Neural cell (in vitro differentiated cells): ENCODE measurements around the gene SLAMF6. TPM values are rescaled to one million over a fixed set of nuclear protein-coding genes. Genes with fewer than 3 reads are reported as not detected.

Source experiments
- H2AFZ ChIP-seq: fragments of 200-600, 300-800 bp; sonication (generic), shearing (Covaris generic); 2 replicates; pipeline ENCODE4 v1.6.0; 2014; ENCODE audit warnings: low read depth, mild to moderate bottlenecking, antibody characterized with exemption, low read length, moderate library complexity
- H3F3A ChIP-seq: fragments of 200-600 bp; shearing (Covaris generic); 2 replicates; pipeline ENCODE4 v1.6.1; 2016; ENCODE audit warnings: mild to moderate bottlenecking, moderate library complexity, mixed read lengths, antibody characterized with exemption, low read length; ENCODE audit not compliant: insufficient read depth, poor library complexity, severe bottlenecking
- H3K27ac ChIP-seq: fragments of 200-600, 300-800 bp; sonication (generic), shearing (Covaris generic); 2 replicates; pipeline ENCODE4 v1.5.1; 2014; ENCODE audit warnings: mild to moderate bottlenecking, low read length, moderate library complexity
- H3K27me3 ChIP-seq: fragments of 300-800, 200-600 bp; sonication (generic), shearing (Covaris generic); 2 replicates; pipeline ENCODE4 v1.6.0; 2014; ENCODE audit warnings: mild to moderate bottlenecking, low read depth, low read length, moderate library complexity; ENCODE audit not compliant: insufficient read depth
- H3K36me3 ChIP-seq: fragments of 300-800, 200-600 bp; sonication (generic), shearing (Covaris generic); 2 replicates; pipeline ENCODE4 v1.5.1; 2014; ENCODE audit warnings: mild to moderate bottlenecking, antibody characterized with exemption, low read length, moderate library complexity; ENCODE audit not compliant: insufficient read depth
- H3K4me2 ChIP-seq: fragments of 300-800, 200-600 bp; sonication (generic), shearing (Covaris generic); 2 replicates; pipeline ENCODE4 v1.6.0; 2014; ENCODE audit warnings: mild to moderate bottlenecking, low read length
- H3K4me3 ChIP-seq: fragments of 300-800, 200-600 bp; sonication (generic), shearing (Covaris generic); 2 replicates; pipeline ENCODE4 v1.5.1; 2014; ENCODE audit warnings: mild to moderate bottlenecking, low read length, moderate library complexity
- H3K79me2 ChIP-seq: fragments of 200-600 bp; shearing (Covaris generic); replicated peaks from 2 replicates; pipeline ENCODE4 v1.6.0; 2014; ENCODE audit warnings: mild to moderate bottlenecking, low read length, moderate library complexity; ENCODE audit not compliant: insufficient read depth
- H3K9ac ChIP-seq: fragments of 300-800, 200-600 bp; sonication (generic), shearing (Covaris generic); 2 replicates; pipeline ENCODE4 v1.6.1; 2016; ENCODE audit warnings: mild to moderate bottlenecking, low read length, mixed read lengths
- H3K9me2 ChIP-seq: fragments of 200-600 bp; shearing (Covaris generic); 2 replicates; pipeline ENCODE4 v1.6.1; 2016; ENCODE audit warnings: mild to moderate bottlenecking, low read length, mixed read lengths; ENCODE audit not compliant: insufficient read depth
- H3K9me3 ChIP-seq: fragments of 200-600, 300-800 bp; sonication (generic), shearing (Covaris generic); 2 replicates; pipeline ENCODE4 v1.6.1; 2016; ENCODE audit warnings: mild to moderate bottlenecking, mixed run types, low read length, moderate library complexity, mixed read lengths
- H4K20me1 ChIP-seq: fragments of 200-600 bp; shearing (Covaris generic); 2 replicates; pipeline ENCODE4 v1.6.1; 2016; ENCODE audit warnings: mild to moderate bottlenecking, mixed run types; ENCODE audit not compliant: insufficient read depth
- EP300 ChIP-seq: fragments of 450-650 bp; conservative IDR thresholded peaks from 2 replicates; pipeline ENCODE4 v1.6.1; 2014; ENCODE audit warnings: antibody characterized with exemption, mild to moderate bottlenecking, moderate library complexity; ENCODE audit not compliant: poor library complexity, severe bottlenecking
- EZH2 ChIP-seq: fragments of 200-600, 300-800 bp; shearing (Covaris generic), sonication (generic); IDR thresholded peaks from 2 replicates; pipeline ENCODE4 v1.6.1; 2014; ENCODE audit warnings: antibody characterized with exemption, low read length, borderline replicate concordance, mild to moderate bottlenecking; ENCODE audit not compliant: insufficient read depth, poor library complexity, severe bottlenecking
- MXI1 ChIP-seq: fragments of 450-650 bp; conservative IDR thresholded peaks from 2 replicates; pipeline ENCODE4 v1.6.1; 2014; ENCODE audit warnings: antibody characterized with exemption, mild to moderate bottlenecking; ENCODE audit not compliant: poor library complexity, severe bottlenecking
- POLR2AphosphoS5 ChIP-seq: IDR thresholded peaks from 2 replicates; pipeline ENCODE4 v1.6.1; 2012
- RAD21 ChIP-seq: fragments of 450-650 bp; conservative IDR thresholded peaks from 2 replicates; pipeline ENCODE4 v1.6.1; 2014; ENCODE audit warnings: antibody characterized with exemption, mild to moderate bottlenecking, moderate library complexity
- SMC3 ChIP-seq: fragments of 450-650 bp; conservative IDR thresholded peaks from 2 replicates; pipeline ENCODE4 v1.6.1; 2014; ENCODE audit warnings: antibody characterized with exemption, mild to moderate bottlenecking, moderate library complexity; ENCODE audit not compliant: poor library complexity
- TAF1 ChIP-seq: IDR thresholded peaks from 2 replicates; pipeline ENCODE4 v1.6.1; 2012; ENCODE audit warnings: low read depth
- polyA plus RNA-seq: library from polyadenylated mRNA; depleted of rRNA; stranded (reverse); fragments of >200 nt; gene quantifications from 2 replicates; pipeline ENCODE4 v1.2.3, GENCODE V29; 2014
- TF ChIP-seq, protein P1 (sequence below): IDR thresholded peaks from 2 replicates; pipeline ENCODE4 v1.6.1; 2012; ENCODE audit warnings: borderline replicate concordance
- TF ChIP-seq, protein P2 (sequence below): fragments of 450-650 bp; IDR thresholded peaks from 2 replicates; pipeline ENCODE4 v1.5.1; 2014; ENCODE audit warnings: antibody characterized with exemption, mild to moderate bottlenecking, moderate library complexity; ENCODE audit not compliant: poor library complexity, severe bottlenecking

Gene SLAMF6
- polyA plus RNA-seq, 1 donor from 2014 or later, result not detected

DNA sequence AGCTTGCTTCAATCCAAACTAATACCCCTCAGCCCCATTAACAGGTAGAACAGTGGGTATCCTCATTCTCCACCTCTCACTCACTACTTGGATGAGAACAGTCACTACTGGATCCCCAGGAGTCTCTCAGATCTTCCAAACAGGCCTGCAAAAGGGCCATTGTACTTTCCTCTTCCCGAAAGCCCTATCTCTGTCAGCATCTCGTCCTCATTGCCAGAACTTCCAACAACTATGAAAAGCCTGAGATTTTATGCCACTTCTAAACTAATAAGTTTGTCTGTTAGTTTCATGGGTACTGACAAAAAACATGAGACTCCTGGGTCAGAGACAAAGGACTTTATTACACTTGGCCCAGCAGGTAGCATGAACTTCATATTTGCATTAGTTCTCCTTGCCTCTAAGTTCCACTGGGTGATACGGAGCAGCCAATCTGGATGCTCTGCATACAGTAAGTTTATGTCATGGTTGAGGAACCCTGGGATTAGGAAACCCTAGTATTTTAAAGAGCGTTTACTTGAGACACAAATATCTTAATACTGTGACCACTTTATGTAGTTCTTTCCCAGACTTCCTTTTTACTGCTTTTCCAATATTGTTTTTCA is 84.6 kb downstream of the SLAMF6 start:
- Histone ChIP-seq H3K27ac (no peak overlapping the region), H3F3A (no peaks in the 10 kb centered on the region), H3K9me2 (no peaks in the 10 kb centered on the region), H3K27me3 (no peaks in the 10 kb centered on the region), H2AFZ (no peak overlapping the region), H3K9ac (no peak overlapping the region), H4K20me1 (no peaks in the 10 kb centered on the region), H3K36me3 (no peaks in the 10 kb centered on the region), H3K9me3 (no peaks in the 10 kb centered on the region), H3K4me2 (no peak overlapping the region), H3K79me2 (no peaks in the 10 kb centered on the region), H3K4me3 (no peak overlapping the region)
- TF ChIP-seq, protein P1, sequence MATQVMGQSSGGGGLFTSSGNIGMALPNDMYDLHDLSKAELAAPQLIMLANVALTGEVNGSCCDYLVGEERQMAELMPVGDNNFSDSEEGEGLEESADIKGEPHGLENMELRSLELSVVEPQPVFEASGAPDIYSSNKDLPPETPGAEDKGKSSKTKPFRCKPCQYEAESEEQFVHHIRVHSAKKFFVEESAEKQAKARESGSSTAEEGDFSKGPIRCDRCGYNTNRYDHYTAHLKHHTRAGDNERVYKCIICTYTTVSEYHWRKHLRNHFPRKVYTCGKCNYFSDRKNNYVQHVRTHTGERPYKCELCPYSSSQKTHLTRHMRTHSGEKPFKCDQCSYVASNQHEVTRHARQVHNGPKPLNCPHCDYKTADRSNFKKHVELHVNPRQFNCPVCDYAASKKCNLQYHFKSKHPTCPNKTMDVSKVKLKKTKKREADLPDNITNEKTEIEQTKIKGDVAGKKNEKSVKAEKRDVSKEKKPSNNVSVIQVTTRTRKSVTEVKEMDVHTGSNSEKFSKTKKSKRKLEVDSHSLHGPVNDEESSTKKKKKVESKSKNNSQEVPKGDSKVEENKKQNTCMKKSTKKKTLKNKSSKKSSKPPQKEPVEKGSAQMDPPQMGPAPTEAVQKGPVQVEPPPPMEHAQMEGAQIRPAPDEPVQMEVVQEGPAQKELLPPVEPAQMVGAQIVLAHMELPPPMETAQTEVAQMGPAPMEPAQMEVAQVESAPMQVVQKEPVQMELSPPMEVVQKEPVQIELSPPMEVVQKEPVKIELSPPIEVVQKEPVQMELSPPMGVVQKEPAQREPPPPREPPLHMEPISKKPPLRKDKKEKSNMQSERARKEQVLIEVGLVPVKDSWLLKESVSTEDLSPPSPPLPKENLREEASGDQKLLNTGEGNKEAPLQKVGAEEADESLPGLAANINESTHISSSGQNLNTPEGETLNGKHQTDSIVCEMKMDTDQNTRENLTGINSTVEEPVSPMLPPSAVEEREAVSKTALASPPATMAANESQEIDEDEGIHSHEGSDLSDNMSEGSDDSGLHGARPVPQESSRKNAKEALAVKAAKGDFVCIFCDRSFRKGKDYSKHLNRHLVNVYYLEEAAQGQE, result no peak
- TF ChIP-seq RAD21 (no peak), TAF1 (no peak), EP300 (no peak), EZH2 (no peak), SMC3 (no peak), POLR2AphosphoS5 (no peak), MXI1 (no peak)
- TF ChIP-seq, protein P2, sequence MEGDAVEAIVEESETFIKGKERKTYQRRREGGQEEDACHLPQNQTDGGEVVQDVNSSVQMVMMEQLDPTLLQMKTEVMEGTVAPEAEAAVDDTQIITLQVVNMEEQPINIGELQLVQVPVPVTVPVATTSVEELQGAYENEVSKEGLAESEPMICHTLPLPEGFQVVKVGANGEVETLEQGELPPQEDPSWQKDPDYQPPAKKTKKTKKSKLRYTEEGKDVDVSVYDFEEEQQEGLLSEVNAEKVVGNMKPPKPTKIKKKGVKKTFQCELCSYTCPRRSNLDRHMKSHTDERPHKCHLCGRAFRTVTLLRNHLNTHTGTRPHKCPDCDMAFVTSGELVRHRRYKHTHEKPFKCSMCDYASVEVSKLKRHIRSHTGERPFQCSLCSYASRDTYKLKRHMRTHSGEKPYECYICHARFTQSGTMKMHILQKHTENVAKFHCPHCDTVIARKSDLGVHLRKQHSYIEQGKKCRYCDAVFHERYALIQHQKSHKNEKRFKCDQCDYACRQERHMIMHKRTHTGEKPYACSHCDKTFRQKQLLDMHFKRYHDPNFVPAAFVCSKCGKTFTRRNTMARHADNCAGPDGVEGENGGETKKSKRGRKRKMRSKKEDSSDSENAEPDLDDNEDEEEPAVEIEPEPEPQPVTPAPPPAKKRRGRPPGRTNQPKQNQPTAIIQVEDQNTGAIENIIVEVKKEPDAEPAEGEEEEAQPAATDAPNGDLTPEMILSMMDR, result no peak

DNA sequence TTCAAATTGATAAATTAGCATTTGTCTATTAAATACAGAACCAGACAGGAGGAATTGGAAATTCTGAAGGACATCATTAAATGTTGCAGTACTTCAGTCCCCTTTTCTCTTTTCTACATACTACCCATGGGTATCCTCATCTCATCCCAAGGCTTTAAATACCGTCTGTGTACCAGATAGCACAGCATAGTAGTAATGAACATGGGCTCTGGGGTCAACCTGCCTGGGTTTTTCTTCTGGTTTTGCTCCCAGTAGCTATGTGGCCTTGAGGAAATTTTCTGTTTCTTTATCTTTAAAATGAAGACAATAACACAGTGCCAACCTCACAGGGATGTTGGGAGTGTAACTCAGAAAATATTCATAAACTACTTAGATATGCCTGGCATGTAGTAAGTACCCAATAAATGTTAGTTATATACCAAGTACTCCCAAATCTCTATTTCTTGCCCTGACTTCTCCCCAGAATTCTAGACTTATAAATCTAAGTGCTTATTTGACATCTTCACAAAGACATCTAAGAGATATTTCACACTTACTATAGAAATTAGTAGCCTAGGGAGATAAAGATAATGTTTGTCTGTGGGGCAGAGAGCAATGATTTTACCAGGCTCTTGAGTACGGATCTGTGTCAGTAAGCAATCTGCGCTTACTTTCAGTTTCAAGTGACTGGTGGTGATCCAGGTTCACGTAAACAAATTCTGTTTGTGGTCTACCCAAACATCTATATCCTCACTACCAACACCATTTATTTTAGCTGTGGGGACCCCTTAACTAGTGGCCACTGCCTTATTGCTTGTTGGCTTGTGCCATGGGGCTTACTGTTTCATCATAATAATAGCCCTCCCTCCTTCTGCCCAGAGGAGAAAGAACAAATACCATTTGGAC is 85.4 kb downstream of the SLAMF6 start:
- no peaks in the 10 kb centered on the region for H3K9me3 ChIP-seq
- TF ChIP-seq, protein P1, result no peak
- TF ChIP-seq EZH2 (no peak), SMC3 (no peak), TAF1 (no peak), POLR2AphosphoS5 (no peak), RAD21 (no peak), MXI1 (no peak), EP300 (no peak)
- TF ChIP-seq, protein P2, result no peak
- H3K4me3 ChIP-seq, result no peak overlapping the region
- H2AFZ ChIP-seq, result no peak overlapping the region
- no peaks in the 10 kb centered on the region for H3K27me3 ChIP-seq
- H3K79me2 ChIP-seq, result no peaks in the 10 kb centered on the region
- no peak overlapping the region for H3K27ac ChIP-seq
- no peak overlapping the region for H3K9ac ChIP-seq
- no peaks in the 10 kb centered on the region for H3K9me2 ChIP-seq
- no peaks in the 10 kb centered on the region for H4K20me1 ChIP-seq
- H3K4me2 ChIP-seq, result no peak overlapping the region
- H3F3A ChIP-seq, result no peaks in the 10 kb centered on the region
- no peaks in the 10 kb centered on the region for H3K36me3 ChIP-seq
